GM18499 (cell line): Measurements from ENCODE around the gene PPP2R3C.
"Not testable (repeated sequence)": the region's sequence is repeated elsewhere in the genome, so short reads cannot be mapped to it uniquely, and the experiment has no call there.

Experiments used
- ATAC-seq: cut with Tn5 transposase; IDR thresholded peaks from one replicate; pipeline ENCODE4 v1.9.1; 2021; ENCODE audit warnings: moderate number of reproducible peaks; ENCODE audit not compliant: insufficient read depth, unreplicated experiment

The PPP2R3C gene

GRCh38 chr14:35133542-35134328, 11.9 kb upstream of the PPP2R3C start:
- ATAC-seq: no peak

- ATAC-seq: no peak
Measured at GRCh38 chr14:35124127-35124526, 2.3 kb upstream of the PPP2R3C start.

- ATAC-seq: no peak
Measured at GRCh38 chr14:35123388-35123703, 1.6 kb upstream of the PPP2R3C start.

- ATAC-seq: no peak
Measured at GRCh38 chr14:35122696-35123387, 1.1 kb upstream of the PPP2R3C start.

- ATAC-seq: no peak
Measured at GRCh38 chr14:35121026-35121886, 534 bp downstream of the PPP2R3C start.

- no peak for ATAC-seq
Measured at GRCh38 chr14:35117112-35117511, 4.7 kb downstream of the PPP2R3C start.

DNA sequence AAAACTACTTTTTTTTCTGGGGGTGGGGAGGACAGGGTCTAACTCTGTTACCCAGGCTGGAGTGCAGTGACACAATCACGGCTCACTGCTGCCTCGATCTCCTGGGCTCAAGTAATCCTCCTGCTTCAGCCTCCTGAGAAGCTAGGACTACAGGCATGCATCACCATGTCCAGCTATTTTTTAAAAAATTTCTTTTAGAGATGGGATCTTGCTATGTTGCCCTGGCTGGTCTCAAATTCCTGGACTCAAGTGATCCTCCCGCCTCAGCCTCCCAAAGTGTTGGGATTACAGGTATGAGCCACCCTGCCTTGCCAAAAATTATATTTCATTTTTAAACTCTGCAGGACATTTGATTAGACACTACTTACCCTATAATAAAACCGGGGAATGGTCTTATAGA, 5.5 kb downstream of the PPP2R3C start:
- ATAC-seq: no peak

GRCh38 chr14:35114036-35114435, 7.8 kb downstream of the PPP2R3C start:
- no peak for ATAC-seq

- ATAC-seq: no peak
Measured at GRCh38 chr14:35113308-35113950, 8.4 kb downstream of the PPP2R3C start.

GRCh38 chr14:35112641-35113040, 9.1 kb downstream of the PPP2R3C start:
- no peak for ATAC-seq

GRCh38 chr14:35107866-35108265, 13.9 kb downstream of the PPP2R3C start:
- no peak for ATAC-seq

GRCh38 chr14:35094645-35095044, 27.1 kb downstream of the PPP2R3C start:
- ATAC-seq: not testable (repeated sequence)

- ATAC-seq: no peak
Measured at GRCh38 chr14:35088514-35088913, 33.3 kb downstream of the PPP2R3C start.

- ATAC-seq: no peak
Measured at GRCh38 chr14:35085441-35085840, 36.3 kb downstream of the PPP2R3C start.

DNA sequence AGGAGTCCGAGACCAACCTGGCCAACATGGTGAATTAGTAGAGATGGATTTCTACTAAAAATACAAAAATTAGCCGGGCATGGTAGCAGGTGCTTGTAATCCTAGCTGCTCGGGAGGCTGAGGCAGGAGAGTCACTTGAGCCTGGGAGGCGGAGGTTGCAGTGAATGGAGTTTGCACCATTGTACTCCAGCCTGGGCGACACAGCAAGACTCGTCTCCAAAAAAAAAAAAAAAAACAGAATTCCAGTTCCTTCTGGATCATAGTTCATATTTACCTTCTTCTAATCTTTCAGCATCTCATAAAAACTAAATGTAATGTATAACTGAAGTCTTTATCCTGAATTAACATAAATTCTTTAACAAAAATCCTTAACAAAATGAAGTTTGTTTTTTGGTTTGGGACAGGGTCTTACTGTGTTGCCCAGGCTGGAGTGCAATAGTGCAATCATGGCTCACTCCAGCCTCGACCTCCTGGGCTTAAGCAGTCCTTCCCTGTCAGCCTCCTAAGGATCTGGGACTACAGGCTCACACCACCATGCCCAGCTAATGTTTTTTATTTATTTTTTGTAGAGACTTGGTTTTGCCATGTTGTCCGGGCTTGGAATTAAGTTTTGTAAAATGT, 38.1 kb downstream of the PPP2R3C start:
- no peak for ATAC-seq

DNA sequence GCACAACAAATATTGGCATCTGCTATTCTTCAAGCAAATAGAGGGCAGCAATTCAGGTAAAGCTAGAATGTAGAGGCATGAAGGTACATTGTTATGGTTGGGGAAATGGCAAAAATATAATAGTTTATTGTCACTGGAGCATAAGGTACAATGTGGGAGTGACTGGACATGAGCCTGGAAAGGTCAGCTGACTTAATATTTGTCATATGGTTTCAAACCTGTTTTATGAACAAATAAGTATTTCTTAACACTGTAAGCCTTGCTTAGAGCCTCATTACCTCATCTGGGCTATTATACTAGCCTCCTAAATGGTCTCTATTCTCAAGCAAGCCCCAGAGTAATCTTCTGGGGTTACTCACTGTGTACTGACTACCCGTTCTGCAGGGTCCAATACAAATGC, 42.0 kb downstream of the PPP2R3C start:
- ATAC-seq: no peak

GRCh38 chr14:35078082-35078481, 43.7 kb downstream of the PPP2R3C start:
- no peak for ATAC-seq

DNA sequence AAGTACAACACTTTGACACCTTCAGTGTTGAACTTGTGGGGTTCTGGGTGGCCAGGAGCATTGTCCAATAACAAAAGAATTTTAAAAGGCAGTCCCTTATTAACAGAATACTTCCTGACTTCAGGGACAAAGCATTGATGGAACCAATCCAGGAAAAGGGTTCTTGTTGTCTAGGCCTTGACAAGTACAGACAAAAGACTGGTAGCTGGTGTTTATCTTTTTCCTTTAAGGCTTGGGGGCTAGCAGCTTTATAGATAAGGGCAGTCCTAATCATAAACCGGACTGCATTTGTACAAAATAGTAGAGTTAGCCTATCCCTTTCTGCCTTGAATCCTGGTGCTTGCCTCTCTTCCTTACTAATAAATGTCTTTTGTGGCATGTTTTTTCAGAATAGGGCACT, 48.3 kb downstream of the PPP2R3C start:
- no peak for ATAC-seq

- ATAC-seq: no peak
Measured at GRCh38 chr14:35072226-35072625, 49.6 kb downstream of the PPP2R3C start.
